GM12875 (cell line): ENCODE results near the gene YAF2.
"Not testable (repeated sequence)": the region's sequence is repeated elsewhere in the genome, so short reads cannot be mapped to it uniquely, and the experiment has no call there.

Experiments used
- H3K4me3 ChIP-seq: one replicate; pipeline ENCODE4 v1.5.1; 2011; ENCODE audit warnings: low read depth, low read length, control low read depth
- CTCF ChIP-seq: IDR thresholded peaks from 2 replicates; pipeline ENCODE4 v1.5.1; 2011; ENCODE audit warnings: low read depth, mild to moderate bottlenecking, control low read depth, inconsistent platforms, low read length, moderate library complexity, borderline replicate concordance; ENCODE audit not compliant: insufficient read depth

YAF2 gene

GRCh38 chr12:42192686-42193085 lies 45.4 kb downstream of the YAF2 start:
- TF ChIP-seq CTCF: no peak
- no peak overlapping the region for H3K4me3 ChIP-seq

GRCh38 chr12:42192258-42192657 lies 45.8 kb downstream of the YAF2 start:
- H3K4me3 ChIP-seq: no peak overlapping the region
- no peak for TF ChIP-seq CTCF

- TF ChIP-seq CTCF: no peak
- no peak overlapping the region for H3K4me3 ChIP-seq
Measured at GRCh38 chr12:42190376-42190775, 47.7 kb downstream of the YAF2 start.

- not testable (repeated sequence) for H3K4me3 ChIP-seq
Measured at GRCh38 chr12:42188275-42188674, 49.8 kb downstream of the YAF2 start.

GRCh38 chr12:42187799-42188198 lies 50.2 kb downstream of the YAF2 start:
- H3K4me3 ChIP-seq: no peak overlapping the region
- TF ChIP-seq CTCF: no peak

- no peak overlapping the region for H3K4me3 ChIP-seq
- no peak for TF ChIP-seq CTCF
Measured at GRCh38 chr12:42186793-42187192, 51.3 kb downstream of the YAF2 start.

GRCh38 chr12:42182394-42182793 lies 55.7 kb downstream of the YAF2 start:
- H3K4me3 ChIP-seq: no peak overlapping the region
- TF ChIP-seq CTCF: no peak

GRCh38 chr12:42180990-42181596 lies 57.0 kb downstream of the YAF2 start:
- no peak for TF ChIP-seq CTCF
- H3K4me3 ChIP-seq: no peak overlapping the region
